Inflammatory macrophage (primary cell): ENCODE results near the gene KIFC3.
"Not testable (repeated sequence)": the region's sequence is repeated elsewhere in the genome, so short reads cannot be mapped to it uniquely, and the experiment has no call there.

Experiments used
- DNase-seq, 2 donors: peaks; one replicate each; pipeline ENCODE4 v3.0.0-alpha.2; 2020 to 2022

KIFC3 gene

DNA sequence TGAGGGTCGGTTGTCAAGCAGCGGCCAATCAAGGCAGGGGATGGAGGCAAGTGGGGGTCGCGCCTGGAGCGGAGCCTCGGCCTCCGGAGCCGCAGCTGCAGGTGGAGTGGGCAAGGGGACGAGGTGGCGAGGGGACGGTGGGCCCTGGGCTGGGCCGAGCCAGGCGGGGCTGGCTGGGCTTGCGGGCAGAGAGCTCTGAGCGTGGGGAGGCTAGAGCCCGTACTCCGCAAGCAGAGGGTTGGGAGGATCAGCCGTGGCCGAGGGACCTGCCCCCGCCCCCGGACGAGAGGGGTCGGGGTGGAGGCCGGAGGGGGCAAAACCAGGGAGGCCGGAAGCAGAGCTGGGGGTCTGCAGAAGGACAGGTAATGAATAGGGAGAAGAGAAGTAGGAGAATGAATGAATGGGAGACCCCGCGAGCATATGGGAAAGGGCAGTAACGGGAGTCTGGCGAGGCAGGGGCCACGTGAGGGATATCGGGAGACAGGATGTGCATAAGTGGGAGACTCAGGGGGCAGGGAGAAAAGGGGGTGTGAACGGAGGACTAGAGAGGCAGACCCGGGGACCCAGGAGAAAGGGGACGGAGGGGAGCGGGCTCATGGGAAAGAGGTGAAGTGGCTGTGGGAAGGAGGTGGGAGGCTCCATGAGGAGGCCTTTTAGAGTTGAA is 66.4 kb downstream of the KIFC3 start, which contains the start of gene KATNB1:
KATNB1 (plus strand) TSS at position 16 of the 664 bp plus-strand sequence. CDS start 1,474 bp downstream, outside the sequence.
- no peak for DNase-seq

DNA sequence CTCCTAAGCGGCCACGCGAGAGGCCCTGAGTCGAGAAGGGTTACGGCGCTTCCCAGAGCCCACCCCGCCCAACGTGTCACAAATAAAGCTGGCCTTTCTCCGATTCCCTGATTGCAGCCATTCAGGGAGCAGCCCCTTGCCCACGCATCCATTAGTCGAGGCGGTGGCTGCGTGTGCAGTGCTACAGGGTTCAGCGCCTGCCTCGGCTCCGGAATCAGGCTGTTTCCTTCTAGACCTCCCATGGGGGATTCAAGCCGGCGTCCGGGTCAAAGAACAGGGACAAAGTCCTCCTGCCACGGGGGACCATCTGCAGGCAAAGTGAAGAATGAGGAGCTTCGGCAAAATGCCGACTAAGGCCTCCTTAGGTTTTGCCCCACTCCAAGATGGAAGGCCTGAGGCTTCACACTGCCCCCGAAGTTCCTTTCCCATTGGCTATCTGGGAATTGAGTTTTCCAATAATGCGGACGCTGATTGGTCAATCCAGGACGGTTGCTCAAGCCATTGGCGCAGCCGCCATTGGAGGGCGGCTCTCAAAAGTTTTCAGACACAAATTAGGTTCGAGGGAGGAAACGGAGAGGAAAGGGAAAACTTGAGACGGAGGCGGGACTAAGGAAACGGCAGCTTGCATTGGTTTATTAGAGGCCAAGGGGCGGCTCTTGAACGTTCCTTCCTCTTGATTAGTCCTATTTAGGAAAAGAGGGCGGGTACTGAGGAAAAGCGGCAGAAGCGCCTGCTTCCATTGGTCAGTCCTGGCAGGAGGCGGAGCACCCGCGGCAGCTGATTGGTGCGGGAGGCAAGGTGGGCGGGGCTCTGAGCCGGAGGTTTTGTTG is 67.2 kb downstream of the KIFC3 start:
- DNase-seq, result peak; percentile 100

DNA sequence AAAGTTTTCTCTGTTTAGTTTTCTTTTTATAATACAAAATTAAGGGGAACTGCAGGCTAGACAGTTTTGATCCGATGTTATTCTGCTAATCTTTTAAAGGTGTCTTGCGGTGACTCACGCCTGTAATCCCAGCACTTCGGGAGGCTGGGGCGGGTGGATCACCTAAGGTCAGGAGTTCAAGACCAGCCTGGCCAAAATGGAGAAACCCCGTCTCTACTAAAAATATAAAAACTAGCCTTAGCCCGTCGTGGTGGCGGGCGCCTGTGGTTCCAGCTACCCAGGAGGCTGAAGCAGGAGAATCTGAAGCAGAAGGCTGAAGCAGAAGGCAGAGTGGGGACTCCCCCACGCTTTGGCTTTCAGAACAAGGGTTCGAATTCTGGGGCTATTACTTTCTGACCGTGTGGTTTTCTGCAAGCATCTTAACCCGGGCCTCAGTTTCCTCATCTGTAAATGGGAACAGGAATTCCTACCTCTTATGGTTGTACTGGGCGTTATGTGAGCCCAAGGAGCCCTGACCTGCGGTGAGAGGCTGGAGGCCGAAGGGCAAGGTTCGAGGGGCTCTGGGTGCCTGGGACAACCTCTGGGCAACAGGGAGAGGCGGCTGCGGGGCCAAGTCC is 67.9 kb downstream of the KIFC3 start:
- DNase-seq, result no peak

DNA sequence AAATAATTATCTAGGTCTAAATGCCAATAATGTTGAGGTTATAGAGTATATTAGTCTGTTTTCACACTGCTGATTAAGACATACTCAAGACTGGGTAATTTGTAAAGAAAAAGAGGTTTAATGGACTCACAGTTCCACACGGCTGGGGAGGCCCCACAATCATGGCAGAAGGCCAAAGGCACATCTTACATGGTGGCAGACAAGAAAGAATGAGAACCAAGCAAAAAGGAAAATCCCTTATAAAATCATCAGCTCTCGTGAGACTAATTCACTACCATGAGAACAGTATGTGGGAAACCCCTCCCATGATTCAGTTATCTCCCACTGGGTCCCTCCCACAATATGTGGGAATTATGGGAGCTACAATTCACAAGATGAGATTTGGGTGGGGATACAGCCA is 69.6 kb downstream of the KIFC3 start:
- no peak for DNase-seq

DNA sequence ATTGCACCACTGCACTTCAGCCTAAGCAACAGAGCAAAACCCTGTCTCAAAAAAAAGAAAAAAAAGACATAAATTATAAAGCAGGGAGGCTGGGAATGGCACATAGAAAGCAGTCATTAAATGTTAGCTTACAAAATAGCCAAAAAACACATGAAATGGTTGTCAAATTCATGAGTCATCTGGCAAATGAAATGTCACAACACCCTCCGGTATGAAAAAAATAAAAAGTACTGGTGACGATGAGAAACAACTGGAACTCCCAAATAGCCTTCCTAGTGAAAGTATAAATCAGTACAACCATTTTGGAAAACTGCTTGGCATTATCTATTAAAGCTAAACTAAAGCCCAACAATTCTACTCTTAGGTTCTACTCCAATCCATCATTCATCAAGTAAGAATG is 70.3 kb downstream of the KIFC3 start:
- peak; percentile 47 to 70 for DNase-seq

DNA sequence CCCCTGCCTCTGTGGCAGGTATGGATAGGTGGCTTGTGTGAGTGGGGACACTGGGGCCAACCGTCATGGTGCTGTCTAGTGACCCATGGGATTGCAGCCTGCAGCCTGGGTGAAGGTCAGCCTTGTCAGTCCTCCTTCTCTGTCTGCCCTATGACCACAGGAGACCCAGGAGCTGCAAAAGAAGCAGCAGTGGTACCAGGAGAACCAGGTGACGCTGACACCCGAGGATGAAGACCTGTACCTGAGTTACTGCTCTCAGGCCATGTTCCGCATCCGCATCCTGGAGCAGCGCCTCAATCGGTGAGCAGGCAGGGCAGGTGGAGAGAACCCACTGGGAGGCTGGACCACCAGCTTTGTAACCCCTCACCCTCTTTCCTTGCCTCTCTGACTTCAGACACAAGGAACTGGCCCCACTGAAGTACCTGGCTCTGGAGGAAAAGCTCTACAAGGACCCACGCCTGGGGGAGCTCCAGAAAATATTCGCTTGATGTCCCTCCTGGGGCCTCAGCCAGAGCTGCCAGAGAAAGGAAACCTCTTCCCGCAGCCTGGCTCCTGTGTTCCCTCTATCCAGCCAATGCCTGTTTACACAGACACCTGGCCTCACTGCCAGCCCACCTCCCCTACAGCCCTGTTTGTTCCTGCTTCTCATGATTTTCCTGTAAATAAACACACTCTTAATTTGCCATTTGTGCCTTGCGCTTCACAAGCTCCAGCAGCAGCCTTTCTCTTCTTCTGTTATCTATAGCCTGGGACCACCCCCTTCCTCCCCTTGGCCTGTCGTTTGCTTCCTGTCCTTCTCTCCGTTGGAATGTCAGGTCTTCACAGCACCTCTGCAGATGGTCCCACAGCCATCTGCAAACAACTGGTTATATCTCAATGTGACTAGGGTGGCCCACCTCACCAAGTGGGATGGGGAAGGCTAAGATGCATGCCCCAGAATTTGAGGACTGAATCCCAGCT is 71.2 kb downstream of the KIFC3 start:
- DNase-seq, result no peak

DNA sequence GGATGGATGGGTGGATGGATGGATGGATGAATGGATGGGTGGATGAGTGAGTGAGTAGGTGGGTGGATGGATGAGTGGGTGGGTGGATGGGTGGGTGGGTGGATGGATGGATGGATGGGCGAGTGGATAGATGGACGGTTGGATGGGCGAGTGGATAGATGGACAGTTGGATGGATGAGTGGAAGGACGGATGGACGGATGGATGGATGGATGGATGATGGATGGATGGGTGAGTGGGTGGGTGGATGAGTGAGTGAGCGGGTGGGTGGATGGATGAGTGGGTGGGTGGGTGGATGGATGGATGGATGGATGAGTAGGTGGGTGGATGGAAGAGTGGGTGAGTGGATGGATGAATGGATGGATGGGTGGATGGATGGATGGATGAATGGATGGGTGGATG is 72.4 kb downstream of the KIFC3 start:
- DNase-seq, result not testable (repeated sequence)

DNA sequence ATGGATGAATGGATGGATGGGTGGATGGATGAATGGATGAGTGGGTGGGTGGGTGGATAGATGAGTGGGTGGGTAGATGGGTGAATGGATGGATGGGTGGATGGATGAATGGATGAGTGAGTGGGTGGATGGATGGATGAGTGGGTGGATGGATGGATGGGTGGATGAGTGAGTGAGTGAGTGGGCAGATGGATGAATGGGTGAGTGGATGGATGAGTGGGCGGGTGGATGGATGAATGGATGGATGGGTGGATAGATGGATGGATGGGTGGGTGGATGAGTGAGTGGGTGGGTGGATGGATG is 73.2 kb downstream of the KIFC3 start:
- DNase-seq, result no peak

DNA sequence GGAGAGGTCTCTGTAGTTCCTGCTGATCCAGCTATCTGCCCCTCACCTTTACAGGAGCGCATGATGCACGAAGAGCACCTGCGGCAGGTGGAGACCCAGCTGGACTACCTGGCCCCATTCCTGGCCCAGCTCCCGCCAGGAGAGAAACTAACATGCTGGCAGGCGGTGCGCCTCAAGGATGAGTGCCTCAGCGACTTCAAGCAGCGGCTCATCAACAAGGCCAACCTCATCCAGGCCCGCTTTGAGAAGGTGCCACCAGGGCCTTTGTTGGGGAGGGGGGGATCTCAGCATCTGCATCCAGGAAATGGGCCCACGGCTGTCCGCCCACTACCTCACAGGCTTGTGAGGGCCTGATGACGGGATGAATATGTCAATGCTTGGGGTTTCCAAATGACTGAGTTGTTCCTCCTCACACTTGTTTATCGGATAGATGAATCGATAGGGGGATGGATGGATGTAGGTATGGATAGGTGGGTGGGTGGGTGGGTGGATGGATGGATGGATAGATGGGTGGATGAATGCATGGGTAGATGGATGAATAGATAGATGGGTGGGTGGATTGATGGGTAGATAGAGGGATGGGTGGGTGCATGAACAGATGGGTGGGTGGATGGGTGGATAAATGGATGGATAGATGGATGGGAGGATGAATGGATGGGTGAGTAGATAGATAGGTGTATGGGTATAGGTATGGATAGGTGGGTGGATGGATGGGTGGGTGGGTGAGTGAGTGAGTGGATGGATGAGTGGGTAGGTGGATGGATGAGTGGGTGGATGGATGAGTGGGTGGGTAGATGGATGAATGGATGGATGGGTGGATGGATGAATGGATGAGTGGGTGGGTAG is 73.7 kb downstream of the KIFC3 start:
- no peak for DNase-seq

DNA sequence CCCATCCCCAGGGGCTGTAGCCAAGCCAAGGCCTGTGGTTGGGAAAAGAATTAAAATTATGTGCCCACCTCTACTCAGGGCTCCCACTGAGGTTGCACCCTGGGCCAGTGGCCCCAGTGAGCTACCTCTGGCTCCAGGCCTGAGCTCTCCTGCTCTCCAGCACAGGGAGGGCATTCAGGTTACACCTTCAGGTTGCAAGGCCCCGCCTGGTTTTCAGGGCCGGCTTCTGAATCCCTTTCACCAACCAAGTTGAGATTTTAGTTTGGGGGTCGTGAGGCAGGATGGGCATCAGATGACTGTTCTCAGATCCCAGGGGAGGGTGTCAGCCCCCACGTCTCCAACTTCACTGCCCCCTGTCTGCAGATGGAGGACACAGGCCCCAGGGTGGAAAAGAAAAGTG is 74.7 kb downstream of the KIFC3 start:
- no peak for DNase-seq

DNA sequence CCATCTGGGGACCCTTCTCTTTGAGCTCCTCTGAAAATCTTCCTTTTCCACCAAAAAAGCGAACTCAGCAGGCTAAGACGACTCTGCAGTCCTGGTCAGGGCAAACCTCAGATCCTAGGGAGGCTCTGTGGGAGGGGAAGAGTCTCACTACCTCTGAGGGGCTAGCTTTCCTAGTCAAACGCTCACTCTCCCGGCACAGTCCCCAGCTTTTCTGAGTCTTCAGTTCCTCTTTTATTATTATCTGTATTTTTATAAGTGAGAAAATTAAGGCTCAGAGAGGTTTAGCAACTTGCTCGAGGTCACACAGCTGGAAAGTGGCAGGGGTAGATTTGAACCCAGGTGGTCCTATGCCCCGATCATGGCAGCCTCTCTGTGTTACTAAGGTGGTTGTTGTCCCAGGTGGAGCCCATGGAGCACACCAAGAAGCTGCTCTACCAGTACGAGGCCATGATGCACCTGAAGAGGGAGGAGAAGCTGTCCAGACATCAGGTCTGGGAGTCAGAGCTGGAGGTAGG is 75.8 kb downstream of the KIFC3 start:
- no peak for DNase-seq

DNA sequence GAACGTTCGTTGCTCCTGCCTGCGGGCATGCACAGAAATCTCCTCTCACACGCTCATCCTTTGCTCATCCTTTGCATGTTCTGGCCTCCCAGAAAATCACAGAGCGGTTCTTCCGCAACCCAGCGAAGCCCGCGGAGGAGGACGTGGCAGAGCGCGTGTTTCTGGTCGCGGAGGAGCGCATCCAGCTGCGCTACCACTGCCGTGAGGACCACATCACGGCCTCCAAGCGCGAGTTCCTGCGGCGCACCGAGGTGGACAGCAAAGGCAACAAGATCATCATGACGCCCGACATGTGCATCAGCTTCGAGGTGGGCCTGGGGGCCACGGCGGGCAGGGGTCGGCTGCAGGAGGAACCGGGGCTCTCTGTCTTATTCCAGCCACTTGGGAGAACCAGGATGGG is 76.3 kb downstream of the KIFC3 start:
- no peak for DNase-seq

DNA sequence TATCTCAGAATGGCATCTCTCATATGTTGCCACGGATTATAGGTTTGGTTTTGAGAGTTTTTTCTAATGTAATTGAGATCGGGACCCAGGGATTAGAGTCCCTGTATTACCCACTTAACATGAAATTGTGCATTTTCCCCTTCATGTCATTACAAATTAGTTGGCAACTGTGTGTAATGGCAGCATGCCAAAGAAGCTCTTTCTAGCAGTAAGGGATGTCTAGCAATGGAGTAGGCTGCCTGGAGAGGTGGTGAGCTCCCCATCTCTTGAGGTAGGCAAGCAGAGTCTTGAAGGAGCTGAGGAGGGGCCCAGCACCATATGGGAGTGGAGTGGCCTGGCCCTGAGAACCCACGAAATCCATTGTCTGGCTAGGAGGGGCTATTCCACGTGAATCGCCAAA is 76.7 kb downstream of the KIFC3 start:
- no peak for DNase-seq

DNA sequence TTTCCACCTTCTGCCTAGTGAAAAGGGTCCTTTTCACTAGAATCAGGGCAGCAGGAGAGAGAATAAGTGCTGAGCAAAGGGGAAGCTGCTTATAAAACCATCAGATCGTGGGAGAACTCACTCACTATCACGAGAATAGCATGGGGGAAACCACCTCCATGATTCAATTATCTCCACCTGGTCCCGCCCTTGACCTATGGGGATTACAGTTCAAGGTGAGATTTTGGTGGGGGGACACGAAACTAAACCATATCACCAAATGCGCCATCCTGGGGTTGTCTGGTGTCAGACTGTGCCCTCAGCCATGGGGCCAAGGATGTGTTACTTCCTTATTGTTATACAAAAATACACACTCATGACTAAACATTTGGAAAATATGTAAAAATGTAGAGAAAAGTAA is 77.1 kb downstream of the KIFC3 start:
- peak; percentile 9 to 32 for DNase-seq

DNA sequence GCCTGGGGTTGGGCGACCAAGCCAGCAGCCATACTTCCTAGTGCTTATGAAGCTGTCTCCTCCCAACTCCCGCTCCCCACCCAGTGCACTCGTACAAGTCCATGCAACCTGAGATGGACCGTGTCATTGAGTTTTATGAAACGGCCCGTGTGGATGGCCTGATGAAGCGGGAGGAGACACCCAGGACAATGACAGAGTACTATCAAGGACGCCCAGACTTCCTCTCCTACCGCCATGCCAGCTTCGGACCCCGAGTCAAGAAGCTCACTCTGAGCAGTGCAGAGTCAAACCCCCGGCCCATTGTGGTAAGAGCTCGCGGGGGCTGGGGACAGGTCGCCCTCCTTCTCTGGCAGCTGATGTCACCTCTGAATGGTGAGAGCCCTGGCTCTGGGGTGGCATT is 77.8 kb downstream of the KIFC3 start:
- no peak for DNase-seq

DNA sequence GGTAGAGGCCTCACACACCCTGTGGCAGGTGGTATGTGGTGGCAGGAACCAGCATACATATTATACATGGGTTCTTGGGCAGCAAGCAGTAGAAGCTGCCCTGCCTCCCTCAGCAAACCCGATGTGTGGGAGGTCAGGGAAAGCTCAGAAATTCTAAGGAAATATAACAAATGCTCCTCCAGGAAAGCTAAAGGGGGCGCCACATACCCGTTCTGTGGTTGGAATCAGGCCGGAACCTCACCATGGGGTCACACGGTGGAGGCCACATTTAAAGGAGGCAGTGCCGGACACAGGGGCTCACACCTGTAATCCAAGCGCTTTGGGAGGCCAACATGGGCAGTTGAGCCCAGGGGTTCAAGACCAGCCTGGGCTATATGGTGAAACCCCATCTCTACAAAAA is 79.1 kb downstream of the KIFC3 start:
- peak in 1 of 2 donors; percentile 15 for DNase-seq

DNA sequence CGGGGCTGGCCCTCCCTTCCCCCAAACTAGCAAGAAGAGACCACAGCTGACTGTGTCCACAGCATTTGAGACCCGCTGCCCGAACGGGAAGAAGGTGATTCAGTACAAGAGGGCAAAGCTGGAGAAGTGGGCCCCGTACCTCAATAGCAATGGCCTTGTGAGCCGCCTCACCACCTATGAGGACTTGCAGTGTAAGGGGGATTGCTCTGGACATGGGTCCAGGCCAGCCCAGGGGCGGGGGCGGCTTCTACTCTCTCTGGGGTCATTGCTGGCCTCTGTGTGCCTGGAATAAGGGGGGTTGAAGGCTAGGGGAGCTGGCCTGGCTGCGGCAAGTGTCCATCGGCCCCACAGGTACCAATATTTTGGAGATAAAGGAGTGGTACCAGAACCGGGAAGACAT is 79.6 kb downstream of the KIFC3 start:
- DNase-seq, result no peak

DNA sequence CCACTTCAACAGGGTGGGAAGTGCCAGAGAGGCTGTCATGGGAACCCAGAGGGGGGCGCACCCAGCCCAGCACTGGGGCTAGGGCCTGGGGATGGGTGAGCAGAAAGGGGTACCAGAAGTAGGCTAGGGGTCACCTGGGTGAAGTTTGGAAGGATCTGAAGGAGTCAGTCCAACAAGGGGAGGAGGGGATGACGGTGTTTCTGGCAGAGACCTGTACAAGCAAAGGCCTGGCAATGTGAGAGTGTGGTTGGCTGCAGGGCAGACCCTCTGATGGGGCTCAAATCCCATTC is 80.1 kb downstream of the KIFC3 start:
- no peak for DNase-seq

DNA sequence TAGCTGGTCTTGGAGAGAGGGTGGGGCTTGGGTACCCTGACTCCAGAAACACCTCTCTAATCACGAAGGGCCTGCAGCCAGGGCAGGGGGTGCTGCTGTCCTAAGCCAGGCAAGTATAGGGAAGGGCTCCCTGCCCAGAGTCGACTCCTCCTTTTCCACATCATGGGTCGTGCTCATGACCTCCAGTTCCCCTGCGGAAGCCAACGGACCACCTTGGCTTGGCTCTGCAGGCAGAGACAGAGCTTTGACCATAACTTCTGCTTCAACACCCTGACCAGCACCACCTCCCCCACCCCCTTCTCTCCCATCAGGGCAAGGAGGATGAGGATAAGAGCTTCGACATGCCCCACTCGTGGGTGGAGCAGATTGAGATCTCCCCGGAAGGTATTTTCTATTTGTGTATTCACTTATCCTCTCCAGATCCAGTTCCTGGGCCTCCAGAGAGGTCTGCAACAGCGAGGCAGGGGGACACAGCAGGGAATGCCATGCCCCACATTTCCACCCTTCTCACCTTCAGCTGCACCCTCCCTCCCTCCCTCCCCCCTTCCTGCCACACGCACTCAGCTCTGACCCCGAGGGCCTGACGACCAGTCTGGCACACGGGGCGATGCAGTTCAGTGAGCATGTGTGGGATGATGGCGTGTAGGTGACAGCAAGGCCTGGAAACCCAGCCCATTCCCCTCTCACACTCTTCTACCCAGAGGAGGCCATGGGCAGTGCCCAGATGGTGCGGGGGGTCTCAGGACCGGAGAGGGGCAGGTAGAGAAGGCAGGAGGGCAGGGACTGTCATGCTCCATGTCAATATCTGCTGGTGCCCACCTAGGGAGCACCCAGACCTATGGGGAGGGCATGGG is 80.7 kb downstream of the KIFC3 start:
- no peak for DNase-seq

DNA sequence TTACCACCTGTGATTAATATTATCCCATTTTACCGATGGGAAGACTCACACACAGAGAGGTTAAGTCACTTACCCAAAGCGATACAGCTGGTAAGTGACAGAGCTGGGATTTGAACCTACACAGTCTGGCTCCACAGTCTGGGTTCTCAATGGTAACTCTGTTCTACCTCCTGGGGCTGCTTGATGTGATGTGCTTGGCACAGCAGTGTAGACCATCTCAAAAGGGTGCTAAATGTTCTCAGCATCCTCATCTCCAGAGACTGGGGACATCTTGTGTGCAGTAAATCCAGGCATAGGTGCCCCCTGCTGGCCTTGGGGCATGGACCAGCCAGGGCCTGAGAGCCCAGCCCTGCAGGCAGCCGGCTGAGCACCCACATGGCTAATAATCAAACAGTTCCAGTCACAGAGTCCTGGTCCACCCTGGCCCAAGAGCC is 82.1 kb downstream of the KIFC3 start:
- DNase-seq, result peak; percentile 70 to 81

DNA sequence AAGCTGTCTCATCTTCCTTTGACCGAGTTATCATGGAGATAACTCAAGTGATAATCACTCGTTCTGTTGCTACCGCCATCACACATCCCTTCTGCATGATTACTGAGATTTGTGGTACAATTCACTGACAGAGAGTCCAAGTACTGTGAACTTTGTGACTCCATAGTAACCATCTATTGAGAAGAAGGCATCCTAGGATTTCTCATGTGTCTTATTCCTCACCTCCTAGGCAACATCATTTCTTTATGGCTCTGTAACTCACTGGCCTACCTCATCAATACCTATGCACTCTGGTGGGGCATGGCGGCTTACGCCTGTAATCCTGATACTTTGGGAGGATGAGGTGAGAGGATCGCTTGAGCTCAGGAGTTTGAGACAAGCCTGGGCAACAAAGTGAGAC is 88.2 kb downstream of the KIFC3 start:
- no peak for DNase-seq
